Measurements from ENCODE around the gene KCND1. TPM values are rescaled to one million over a fixed set of nuclear protein-coding genes. Genes with fewer than 3 reads are reported as not detected.
"Not testable (repeated sequence)": the region's sequence is repeated elsewhere in the genome, so short reads cannot be mapped to it uniquely, and the experiment has no call there.

Gene KCND1
- 0.41 TPM for total RNA-seq

GRCh38 chrX:48971249-48972219 is at the start of gene KCND1:
KCND1 (minus strand) TSS chrX:48971844; CDS start chrX:48970271, 1,573 bp downstream.
- FAIRE-seq (no peak), DNase-seq (ENCODE audit: low spot score in 2 of 2) (peak in 1 of 2 donors; percentile 49)

- FAIRE-seq, result no peak
- no peak for DNase-seq (ENCODE audit: low spot score in 2 of 2)
Measured at GRCh38 chrX:49019599-49020249, 48.1 kb upstream of the KCND1 start.

DNA sequence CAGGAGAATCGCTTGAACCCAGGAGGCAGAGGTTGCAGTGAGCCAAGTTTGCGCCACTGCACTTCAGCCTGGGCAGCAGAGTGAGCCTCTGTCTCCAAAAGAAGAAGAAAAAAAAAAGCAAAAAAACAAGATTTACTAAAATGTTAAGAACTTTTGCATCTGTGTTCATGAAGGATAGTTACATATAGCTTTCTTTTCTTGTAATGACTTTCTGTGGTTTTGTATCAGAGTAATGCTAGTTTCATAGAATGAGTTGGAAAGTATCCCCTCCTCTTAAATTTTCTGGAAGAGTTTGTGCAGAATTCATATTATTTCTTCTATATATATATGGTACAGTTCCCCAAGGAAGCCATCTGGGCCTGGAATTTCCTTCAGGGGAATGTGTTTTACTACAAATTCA is 47.4 kb upstream of the KCND1 start:
- FAIRE-seq, result no peak

DNA sequence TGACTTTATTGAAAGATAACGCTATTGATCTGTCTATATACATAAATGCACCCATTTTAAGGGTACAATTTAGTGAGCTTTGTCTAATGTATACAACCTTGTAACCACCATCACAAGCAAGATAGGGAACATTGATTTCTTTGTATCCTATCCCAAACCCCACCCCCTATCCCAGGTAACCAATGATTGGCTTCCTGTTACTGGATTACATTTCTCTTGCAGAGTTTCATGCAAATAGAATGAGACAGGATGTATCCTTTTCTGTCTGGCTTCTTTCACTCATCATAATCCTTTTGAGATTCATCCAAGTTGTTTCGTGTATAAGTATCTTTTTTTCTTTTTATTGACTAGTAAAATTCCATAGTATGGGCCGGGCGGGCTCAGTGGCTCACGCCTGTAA is 32.1 kb upstream of the KCND1 start:
- no peak for FAIRE-seq
- no peak for DNase-seq (ENCODE audit: low spot score in 2 of 2)

More for the DNA sequence above, 47.4 kb upstream of the KCND1 start:
- DNase-seq (ENCODE audit: low spot score in 2 of 2), result no peak

DNA sequence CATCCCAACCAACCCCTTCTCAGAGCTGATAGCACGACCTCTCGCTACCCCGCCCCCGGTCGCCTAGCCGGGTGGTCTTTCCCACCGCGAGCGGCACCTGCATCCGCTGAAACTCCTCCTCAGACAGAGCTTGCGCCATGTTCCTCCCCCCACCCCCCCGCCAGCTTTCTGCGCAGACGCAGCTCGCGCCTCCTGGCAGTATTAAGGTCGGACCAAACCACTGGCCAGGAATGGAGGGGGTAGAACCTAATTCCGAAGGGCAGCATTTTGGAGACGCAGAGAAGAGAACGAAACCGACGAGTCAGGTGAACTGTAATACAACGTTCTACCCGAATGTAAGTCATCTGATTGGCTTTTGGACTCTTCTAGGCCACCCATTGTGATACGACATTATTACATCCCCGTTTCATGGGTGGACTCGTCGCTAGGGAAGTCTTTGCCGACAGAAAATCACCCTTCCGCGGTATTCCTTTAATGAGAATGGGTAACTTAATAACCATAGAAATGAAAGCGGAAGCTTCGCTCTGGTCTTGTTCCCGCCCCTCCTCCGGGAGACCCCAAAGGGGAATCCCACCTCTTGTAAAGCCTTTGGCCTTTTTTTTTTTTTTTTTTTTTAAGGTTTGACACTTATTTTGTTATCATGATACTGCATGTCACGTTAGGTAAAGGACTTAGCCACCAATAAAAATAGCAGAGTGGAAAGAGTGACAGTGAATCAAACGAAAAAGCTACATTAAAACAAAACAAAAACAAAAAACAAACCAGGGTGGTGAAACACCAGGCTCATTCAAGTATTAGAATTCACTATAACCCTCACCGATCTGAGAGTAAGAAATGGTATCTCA is 30.7 kb upstream of the KCND1 start, which contains the start of gene GRIPAP1:
Gene GRIPAP1, minus strand, starts transcription at position 174 of the 845 bp plus-strand sequence. Its CDS starts 35 bp downstream, at position 139.
- FAIRE-seq (no peak), DNase-seq (ENCODE audit: low spot score in 2 of 2) (peak; percentile 55 to 64)

DNA sequence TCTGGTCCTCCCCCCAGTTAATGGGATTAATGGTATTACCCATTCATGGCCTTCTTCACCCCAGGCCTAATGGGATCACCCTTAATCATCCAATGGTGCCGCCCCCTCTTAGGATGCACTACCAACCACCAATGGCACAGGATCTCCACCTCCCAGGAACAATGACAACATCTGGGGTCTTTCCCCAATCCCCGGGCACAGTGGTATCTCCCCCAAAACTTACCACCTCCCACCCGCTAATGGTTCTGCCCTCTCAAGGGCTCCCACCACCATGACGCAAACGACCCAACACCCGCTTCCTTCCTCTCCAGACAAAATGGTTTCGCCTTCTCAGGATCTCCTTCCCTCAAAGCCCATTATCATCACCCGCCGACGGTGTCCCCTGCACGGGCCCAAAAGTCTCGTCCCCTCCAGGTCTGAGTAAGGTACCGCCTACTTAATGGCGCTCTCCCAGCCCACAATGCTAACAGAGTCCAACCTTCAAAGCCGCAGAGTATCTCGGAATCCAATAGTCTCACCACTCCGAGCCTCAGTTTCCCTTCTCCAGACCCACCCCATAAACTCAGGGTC is 30.0 kb upstream of the KCND1 start:
- no peak for FAIRE-seq
- peak in 1 of 2 donors; percentile 36 for DNase-seq (ENCODE audit: low spot score in 2 of 2)

- DNase-seq (ENCODE audit: low spot score in 2 of 2) (no peak), FAIRE-seq (no peak)
Measured at GRCh38 chrX:49000636-49001035, 29.0 kb upstream of the KCND1 start.

- no peak for FAIRE-seq
Measured at GRCh38 chrX:48999030-48999429, 27.4 kb upstream of the KCND1 start.

DNA sequence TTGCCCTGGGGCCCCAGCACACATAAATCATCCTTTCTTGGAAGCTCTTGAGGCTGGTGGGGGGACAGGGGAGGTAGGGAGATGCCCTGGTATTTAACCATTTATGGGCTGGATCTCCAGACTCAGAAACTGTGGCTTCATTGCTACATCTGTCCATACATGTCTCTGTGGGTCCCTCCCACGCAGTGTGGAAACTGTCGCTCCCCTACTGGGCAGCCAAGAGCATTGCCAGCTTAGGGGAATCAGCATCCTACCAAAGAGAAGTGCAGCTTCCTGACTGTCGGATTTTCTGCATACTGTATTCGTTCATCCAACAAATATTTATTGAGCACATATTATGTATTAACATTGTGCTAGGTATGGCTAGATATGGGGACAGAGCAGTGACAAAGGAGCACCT is 26.7 kb upstream of the KCND1 start:
- no peak for FAIRE-seq
- no peak for DNase-seq (ENCODE audit: low spot score in 2 of 2)

More at GRCh38 chrX:48999030-48999429, 27.4 kb upstream of the KCND1 start:
- DNase-seq (ENCODE audit: low spot score in 2 of 2), result no peak

- no peak for FAIRE-seq
- no peak for DNase-seq (ENCODE audit: low spot score in 2 of 2)
Measured at GRCh38 chrX:48997865-48998264, 26.2 kb upstream of the KCND1 start.

DNA sequence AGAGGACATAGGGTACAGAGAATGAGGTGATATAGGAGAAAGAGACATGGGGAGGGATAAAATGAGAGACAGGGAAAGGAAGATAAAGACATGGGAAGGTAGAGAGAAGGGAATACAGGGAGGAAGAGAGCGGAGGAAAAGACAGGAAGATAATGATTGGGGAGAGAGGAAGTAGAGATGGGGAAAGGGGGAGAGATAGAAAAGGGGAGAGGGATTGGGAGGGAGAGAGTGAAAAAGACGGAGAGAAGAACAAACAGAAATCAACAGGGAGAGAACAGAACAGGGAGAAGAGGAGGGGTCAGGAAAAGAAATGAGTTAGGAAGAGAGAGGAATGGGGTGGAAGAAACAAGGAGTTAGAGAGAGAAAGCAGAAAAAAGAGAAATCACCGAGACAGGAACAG is 25.8 kb upstream of the KCND1 start:
- DNase-seq (ENCODE audit: low spot score in 2 of 2) (no peak), FAIRE-seq (no peak)

- FAIRE-seq (no peak), DNase-seq (ENCODE audit: low spot score in 2 of 2) (no peak)
Measured at GRCh38 chrX:48996969-48997368, 25.3 kb upstream of the KCND1 start.

DNA sequence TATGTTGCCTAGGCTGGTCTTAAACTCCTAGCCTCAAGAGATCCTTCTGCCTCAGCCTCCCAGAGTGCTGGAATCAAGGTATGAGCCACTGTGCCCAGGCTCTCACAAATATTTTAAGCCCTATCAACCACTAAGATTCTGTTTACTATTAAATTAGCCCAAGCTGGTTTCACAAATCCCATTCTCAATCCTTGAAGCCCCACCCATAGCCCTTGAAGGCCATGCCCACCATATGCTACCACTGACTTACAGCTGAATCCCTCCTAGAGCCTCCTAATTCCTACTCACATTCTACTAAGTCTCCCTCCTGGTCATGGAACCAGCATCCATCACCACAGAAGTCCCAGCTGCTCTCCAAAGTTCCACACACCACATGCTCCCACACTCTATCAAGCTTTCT is 20.7 kb upstream of the KCND1 start:
- no peak for FAIRE-seq

GRCh38 chrX:48989483-48989882 is 17.8 kb upstream of the KCND1 start:
- no peak for DNase-seq (ENCODE audit: low spot score in 2 of 2)
- FAIRE-seq, result no peak

More for the DNA sequence above, 20.7 kb upstream of the KCND1 start:
- no peak for DNase-seq (ENCODE audit: low spot score in 2 of 2)

DNA sequence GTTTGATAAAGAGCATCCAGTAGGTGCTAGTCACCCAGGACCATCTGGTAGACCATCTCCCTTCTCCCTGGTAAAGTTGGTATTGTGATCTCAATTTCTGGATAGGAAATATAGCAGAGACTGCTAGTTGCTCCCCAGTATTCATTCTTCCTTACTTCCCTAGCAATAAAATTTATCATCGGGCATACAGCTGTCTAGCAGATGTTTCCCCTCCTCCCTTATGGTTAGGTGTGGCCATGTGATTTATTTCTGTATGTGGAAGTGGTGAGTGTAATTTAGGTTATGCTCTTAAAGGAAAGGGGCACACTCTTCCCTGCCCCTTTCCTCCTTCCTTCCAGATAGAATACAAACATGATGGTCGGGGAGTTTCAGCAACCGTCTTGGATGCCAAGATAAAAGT is 12.3 kb upstream of the KCND1 start:
- no peak for FAIRE-seq
- no peak for DNase-seq (ENCODE audit: low spot score in 2 of 2)

GRCh38 chrX:48983081-48983480 is 11.4 kb upstream of the KCND1 start:
- DNase-seq (ENCODE audit: low spot score in 2 of 2) (no peak), FAIRE-seq (no peak)

GRCh38 chrX:48981178-48981577 is 9.5 kb upstream of the KCND1 start:
- DNase-seq (ENCODE audit: low spot score in 2 of 2), result no peak
- FAIRE-seq, result no peak

GRCh38 chrX:48980341-48980740 is 8.7 kb upstream of the KCND1 start:
- not testable (repeated sequence) for FAIRE-seq; DNase-seq (ENCODE audit: low spot score in 2 of 2)

DNA sequence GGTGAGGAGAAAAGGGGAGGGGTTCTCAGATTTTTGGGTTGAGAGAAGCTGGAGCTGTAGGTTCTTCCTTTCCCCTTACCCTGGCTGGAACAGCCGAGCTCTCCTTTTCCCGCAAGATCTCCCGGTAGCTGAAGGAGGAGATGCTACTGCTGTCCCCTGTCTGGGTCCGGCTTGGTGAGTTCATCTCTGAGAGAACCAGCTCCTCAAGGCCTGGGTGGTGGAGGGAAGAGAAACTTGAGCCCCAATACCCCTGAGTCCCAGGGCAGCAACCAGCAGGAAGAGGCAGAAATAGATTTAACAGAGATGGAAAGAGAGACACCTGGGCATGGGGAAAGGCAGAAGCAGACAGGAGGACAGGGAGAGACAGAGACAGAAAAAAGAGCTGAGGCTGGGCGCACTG is 6.6 kb upstream of the KCND1 start:
- no peak for FAIRE-seq
- DNase-seq (ENCODE audit: low spot score in 2 of 2), result no peak

DNA sequence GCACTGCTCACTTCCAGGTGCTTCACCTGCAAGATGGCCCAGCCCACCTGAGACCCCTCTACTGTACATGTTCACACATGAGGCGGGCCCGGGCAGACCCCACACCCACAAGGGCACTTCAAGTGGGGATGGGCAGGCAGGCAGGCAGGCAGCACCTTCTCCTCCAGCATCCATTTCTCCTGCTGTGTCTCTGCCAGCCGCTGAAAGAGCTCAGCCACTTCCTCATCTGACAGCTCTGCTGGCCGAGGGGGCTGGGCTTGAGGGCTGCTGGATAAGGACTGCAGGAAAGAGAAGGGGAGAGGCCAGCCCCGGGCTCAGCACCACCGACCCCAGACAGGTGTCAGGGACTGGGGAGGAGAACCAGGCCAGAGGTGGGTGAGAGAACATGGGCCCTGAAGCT is 4.4 kb upstream of the KCND1 start:
- FAIRE-seq, result no peak

More for the DNA sequence above, 4.4 kb upstream of the KCND1 start:
- DNase-seq (ENCODE audit: low spot score in 2 of 2), result no peak

Measured in frontal cortex (tissue), 4 donors.